Chondrocyte (in vitro differentiated cells): ENCODE measurements around the gene PXMP4. TPM values are rescaled to one million over a fixed set of nuclear protein-coding genes. Genes with fewer than 3 reads are reported as not detected.

Experiments
- DNase-seq: peaks from one replicate; pipeline ENCODE4 v3.0.0; 2021; ENCODE audit warnings: mixed read lengths, low spot score
- H3K27ac Mint-ChIP-seq: one replicate; pipeline ENCODE4 v1.8.0; 2021; ENCODE audit warnings: mild to moderate bottlenecking, moderate library complexity, mixed read lengths; ENCODE audit not compliant: unreplicated experiment
- H3K27me3 Mint-ChIP-seq: 2 replicates; pipeline ENCODE4 v1.8.0; 2021; ENCODE audit warnings: low read depth, mixed read lengths
- H3K36me3 Mint-ChIP-seq: 2 replicates; pipeline ENCODE4 v1.8.0; 2021; ENCODE audit warnings: low read depth, mixed read lengths
- H3K4me1 Mint-ChIP-seq: 2 replicates; pipeline ENCODE4 v1.8.0; 2021; ENCODE audit warnings: low read depth, mild to moderate bottlenecking, mixed read lengths
- H3K4me3 Mint-ChIP-seq: one replicate; pipeline ENCODE4 v1.8.0; 2021; ENCODE audit warnings: mild to moderate bottlenecking, moderate library complexity, mixed read lengths; ENCODE audit not compliant: unreplicated experiment
- H3K9me3 Mint-ChIP-seq: 2 replicates; pipeline ENCODE4 v1.8.0; 2021; ENCODE audit warnings: low read depth, mixed read lengths
- CTCF ChIP-seq: fragments of 200-600 bp; sonication (generic); IDR thresholded peaks from 2 replicates; pipeline ENCODE4 v1.5.0; 2021; ENCODE audit warnings: antibody characterized with exemption, mild to moderate bottlenecking, moderate library complexity
- total RNA-seq: library from RNA; stranded (reverse); gene quantifications from 3 replicates; pipeline ENCODE4 v1.2.1, GENCODE V29; 2021

The PXMP4 gene
- total RNA-seq, 1 donor from 2014 or later, result 6.4 TPM

DNA sequence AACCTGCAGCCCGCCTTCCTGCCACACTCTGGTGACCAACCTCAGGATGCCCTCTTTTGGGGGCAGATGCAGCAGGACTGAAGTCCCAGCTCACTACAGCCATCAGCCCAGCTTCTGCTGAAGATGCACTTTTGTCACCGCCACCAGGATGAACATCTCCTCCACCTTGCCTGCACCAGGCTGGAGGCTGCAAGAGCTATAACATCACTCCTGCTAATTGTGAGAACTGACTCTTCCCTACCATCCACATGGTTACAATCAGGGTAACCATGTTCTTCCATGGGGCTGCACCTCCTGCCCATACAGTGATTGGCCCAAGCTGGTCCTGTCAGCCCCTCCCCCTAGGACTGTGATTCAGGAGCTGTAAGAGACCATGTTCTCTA is 55.4 kb downstream of the PXMP4 start:
- no peak for DNase-seq

DNA sequence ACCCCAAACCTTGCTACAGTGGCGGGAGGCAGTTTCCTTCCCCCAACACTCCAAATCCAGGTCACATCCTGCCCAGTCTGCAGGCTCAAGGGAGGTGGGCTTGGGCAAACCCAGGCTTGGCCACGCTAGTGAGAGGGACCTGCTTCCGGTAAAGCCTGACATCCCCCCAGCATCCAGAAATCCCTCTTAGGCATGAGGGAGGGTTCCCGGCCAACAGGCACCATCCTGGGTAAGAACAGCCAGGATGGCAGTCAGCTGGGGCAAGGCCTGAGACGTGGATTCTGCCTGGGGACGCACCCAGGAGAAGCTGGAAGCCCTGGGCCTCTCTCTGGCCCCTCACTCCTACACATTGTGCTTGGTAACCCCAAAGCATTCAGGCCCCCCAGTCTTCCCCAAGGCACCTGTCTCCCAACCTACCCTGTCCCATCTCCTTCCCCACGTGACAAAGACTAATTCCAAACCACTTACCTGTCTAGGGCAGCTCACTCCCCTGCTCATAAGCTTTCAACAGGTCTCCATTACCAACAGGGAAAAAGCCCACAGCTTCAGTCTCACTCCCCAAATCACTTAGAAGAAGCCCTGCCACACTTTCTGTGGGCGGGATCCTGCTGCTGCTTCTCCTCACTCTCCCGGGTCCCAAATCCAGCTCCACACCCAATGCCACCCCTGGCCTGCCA is 55.9 kb downstream of the PXMP4 start:
- no peak for DNase-seq
- H3K4me1 Mint-ChIP-seq, result peaks cover 33% of the 10 kb centered on the region
- peak overlapping the region; percentile 83 for H3K27ac Mint-ChIP-seq
- no peak for TF ChIP-seq CTCF
- H3K4me3 Mint-ChIP-seq, result peak overlapping the region; percentile 81
- no peaks in the 10 kb centered on the region for H3K9me3 Mint-ChIP-seq
- peaks cover 4% of the 10 kb centered on the region for H3K36me3 Mint-ChIP-seq
- no peaks in the 10 kb centered on the region for H3K27me3 Mint-ChIP-seq

More for the DNA sequence above, 55.4 kb downstream of the PXMP4 start:
- H3K36me3 Mint-ChIP-seq, result peaks cover 5% of the 10 kb centered on the region
- TF ChIP-seq CTCF, result no peak
- no peaks in the 10 kb centered on the region for H3K9me3 Mint-ChIP-seq
- H3K4me1 Mint-ChIP-seq, result peaks cover 34% of the 10 kb centered on the region
- H3K27ac Mint-ChIP-seq, result peak overlapping the region; percentile 83
- peak overlapping the region; percentile 81 for H3K4me3 Mint-ChIP-seq
- H3K27me3 Mint-ChIP-seq, result no peaks in the 10 kb centered on the region

GRCh38 chr20:33663161-33664084 is 56.7 kb downstream of the PXMP4 start:
- H3K4me3 Mint-ChIP-seq, result peak overlapping the region; percentile 81
- DNase-seq, result no peak
- H3K4me1 Mint-ChIP-seq, result peaks cover 32% of the 10 kb centered on the region
- H3K36me3 Mint-ChIP-seq, result peaks cover 6% of the 10 kb centered on the region
- peak; percentile 11 for TF ChIP-seq CTCF
- H3K9me3 Mint-ChIP-seq, result no peaks in the 10 kb centered on the region
- peak overlapping the region; percentile 83 for H3K27ac Mint-ChIP-seq
- no peaks in the 10 kb centered on the region for H3K27me3 Mint-ChIP-seq

DNA sequence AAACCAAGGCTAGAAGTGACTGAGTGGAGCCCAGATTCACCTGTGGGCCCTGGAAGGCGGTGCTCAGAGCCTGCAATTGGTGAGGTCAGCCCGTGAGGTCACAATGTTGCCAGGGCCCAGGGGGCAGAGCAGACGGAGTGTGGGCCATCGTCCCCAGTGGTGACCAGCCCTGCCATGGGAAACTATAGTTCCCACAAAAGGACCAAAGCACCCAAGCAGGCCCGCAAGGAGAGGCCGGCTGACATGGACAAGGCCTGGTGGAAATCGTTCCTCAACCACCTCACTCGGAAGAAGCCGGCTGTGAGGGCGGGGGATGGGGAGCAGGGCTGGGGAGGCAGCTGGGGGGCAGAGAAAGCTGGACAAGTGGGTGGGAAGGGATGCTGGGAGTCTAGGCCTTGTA is 57.9 kb downstream of the PXMP4 start, which contains the start of gene C20orf144:
TSS of gene C20orf144 (plus strand) at position 156 of the 400 bp plus-strand sequence. CDS start at position 175, 19 bp downstream.
- Mint-ChIP-seq H3K9me3 (no peaks in the 10 kb centered on the region), H3K36me3 (peaks cover 7% of the 10 kb centered on the region), H3K27ac (peak within 1 kb of the TSS; percentile 68), H3K4me1 (peaks cover 27% of the 10 kb centered on the region), H3K4me3 (peak within 1 kb of the TSS; percentile 81), H3K27me3 (no peaks in the 10 kb centered on the region)
- TF ChIP-seq CTCF, result no peak
- DNase-seq, result no peak

- Mint-ChIP-seq H3K36me3 (peaks cover 6% of the 10 kb centered on the region), H3K4me1 (peaks cover 19% of the 10 kb centered on the region), H3K4me3 (no peak overlapping the region), H3K27ac (no peak overlapping the region), H3K27me3 (no peaks in the 10 kb centered on the region), H3K9me3 (no peaks in the 10 kb centered on the region)
- DNase-seq, result no peak
- no peak for TF ChIP-seq CTCF
These were observed 59.4 kb downstream of the PXMP4 start for GRCh38 chr20:33660685-33661058.
